Thyroid gland (tissue), 4 donors: ENCODE data around the gene WNT9A. TPM values are rescaled to one million over a fixed set of nuclear protein-coding genes. Genes with fewer than 3 reads are reported as not detected.

Experiments
- DNase-seq, 2 donors: peaks; one replicate each; pipeline ENCODE4 v3.0.0-alpha.2; 2019
- H3K27ac ChIP-seq, 3 donors: fragments of 200-600 bp; sonication (generic); 1 replicate in 2 of 3; 2 replicates in 1 of 3; pipeline ENCODE4 v1.5.1; 2016 to 2019; ENCODE audit warnings: mild to moderate bottlenecking in 1 of 3, moderate library complexity in 1 of 3
- H3K27me3 ChIP-seq: fragments of 200-600 bp; sonication (generic); one replicate; pipeline ENCODE4 v1.5.1; 2019
- H3K36me3 ChIP-seq, 2 donors: fragments of 200-600 bp; sonication (generic); one replicate each; pipeline ENCODE4 v1.5.1; 2016 to 2019
- H3K4me1 ChIP-seq, 2 donors: fragments of 200-600 bp; sonication (generic); one replicate each; pipeline ENCODE4 v1.5.1; 2017 to 2019
- H3K4me3 ChIP-seq, 3 donors: fragments of 200-600 bp; sonication (generic); replicated peaks in 1 of 3; 1 replicate in 2 of 3; 2 replicates in 1 of 3; pipeline ENCODE4 v1.5.1; 2016; ENCODE audit warnings: mild to moderate bottlenecking in 1 of 3
- H3K9me3 ChIP-seq: fragments of 200-600 bp; sonication (generic); one replicate; pipeline ENCODE4 v1.5.1; 2017
- CTCF ChIP-seq, 6 experiments: fragments of 200-600 bp in 3 of 6; fragments of 450-650 bp in 3 of 6; sonication (generic) in 3 of 6; IDR thresholded peaks; one replicate each; pipeline ENCODE4 v1.5.1; 2016 to 2019; ENCODE audit warnings: antibody characterized with exemption in 6 of 6, mild to moderate bottlenecking in 2 of 6, inconsistent platforms in 1 of 6, moderate library complexity in 1 of 6
- POLR2A ChIP-seq, 2 donors: fragments of 450-650 bp; IDR thresholded peaks; one replicate each; pipeline ENCODE4 v1.6.1; 2017; ENCODE audit warnings: antibody characterized with exemption in 2 of 2, mild to moderate bottlenecking in 2 of 2, moderate library complexity in 1 of 2
- WGBS, 2 donors: methylation state at CpG; one replicate each; pipeline ENCODE4 v1.1.5; 2017; 5-methylcytosine and 5-hydroxymethylcytosine counted together
- intact Hi-C: fragments of 100-400 bp; cut with DNase I; formaldehyde crosslinking; loops from one replicate; pipeline ENCODE4 v1.15.1; 2023
- total RNA-seq, 4 donors: library from RNA; depleted of rRNA; stranded (reverse); fragments of >200 nt; gene quantifications; one replicate each; pipeline ENCODE4 v1.2.3, GENCODE V29; 2016

Gene WNT9A
- total RNA-seq, 4 donors from 2014 or later: 2.5 to 4.3 (median 3.4) TPM

GRCh38 chr1:227929751-227930472, 17.8 kb downstream of the WNT9A start:
- intact Hi-C loops: no loop called here
- TF ChIP-seq CTCF (IDR thresholded peaks at IDR 0.05) (no peak), POLR2A (IDR thresholded peaks at IDR 0.05) (no peak)
- H3K4me3 ChIP-seq: no peak overlapping the region
- H3K27me3 ChIP-seq: no peaks in the 10 kb centered on the region
- WGBS, 2 donors: 91 to 95% methylated on average over 16 to 17 of the region's 17 CpGs
- no peaks in the 10 kb centered on the region for H3K9me3 ChIP-seq
- no peak overlapping the region for H3K27ac ChIP-seq
- H3K4me1 ChIP-seq: peaks cover 3 to 28% of the 10 kb centered on the region in 2 donors
- H3K36me3 ChIP-seq: no peaks in the 10 kb centered on the region
- no peak for DNase-seq

GRCh38 chr1:227928811-227929375, 18.8 kb downstream of the WNT9A start:
- WGBS, 2 donors: 70 to 78% methylated on average over 12 of the region's 12 CpGs
- intact Hi-C loops: no loop called here
- H3K9me3 ChIP-seq: no peaks in the 10 kb centered on the region
- H3K27ac ChIP-seq: peak overlapping the region in 1 of 3 donors; percentile 27
- no peak overlapping the region for H3K4me3 ChIP-seq
- DNase-seq: peak; percentile 55 to 60
- H3K4me1 ChIP-seq: peaks cover 12 to 39% of the 10 kb centered on the region in 2 donors
- TF ChIP-seq CTCF (IDR thresholded peaks at IDR 0.05) (no peak), POLR2A (IDR thresholded peaks at IDR 0.05) (no peak)
- no peaks in the 10 kb centered on the region for H3K27me3 ChIP-seq
- H3K36me3 ChIP-seq: no peaks in the 10 kb centered on the region

- Histone ChIP-seq H3K9me3 (no peaks in the 10 kb centered on the region), H3K4me1 (peaks cover 12 to 44% of the 10 kb centered on the region in 2 donors), H3K36me3 (no peaks in the 10 kb centered on the region), H3K27ac (peak overlapping the region in 1 of 3 donors; percentile 27), H3K4me3 (no peak overlapping the region), H3K27me3 (no peaks in the 10 kb centered on the region)
- DNase-seq: no peak
- intact Hi-C loops: no loop called here
- TF ChIP-seq CTCF (IDR thresholded peaks at IDR 0.05) (no peak), POLR2A (IDR thresholded peaks at IDR 0.05) (no peak)
- 66 to 74% methylated on average over 6 to 7 of the region's 11 CpGs for WGBS, 2 donors
Measured at GRCh38 chr1:227927971-227928741, 19.6 kb downstream of the WNT9A start.

GRCh38 chr1:227926896-227927885, 20.5 kb downstream of the WNT9A start:
- intact Hi-C loops: no loop called here
- Histone ChIP-seq H3K4me1 (peaks cover 12 to 50% of the 10 kb centered on the region in 2 donors), H3K4me3 (no peak overlapping the region), H3K36me3 (no peaks in the 10 kb centered on the region), H3K27me3 (no peaks in the 10 kb centered on the region), H3K9me3 (no peaks in the 10 kb centered on the region), H3K27ac (no peak overlapping the region)
- 93 to 98% methylated on average over 12 to 14 of the region's 20 CpGs for WGBS, 2 donors
- no peak for DNase-seq
- TF ChIP-seq CTCF (IDR thresholded peaks at IDR 0.05) (no peak), POLR2A (IDR thresholded peaks at IDR 0.05) (no peak)
